K562 (cell line): Measurements from ENCODE around the gene CSDE1. TPM values are rescaled to one million over a fixed set of nuclear protein-coding genes. Genes with fewer than 3 reads are reported as not detected.

Experiments
- ATAC-seq: fragments of 200-7000 bp; cut with Tn5 transposase; 3 replicates; pipeline ENCODE4 v1.9.1; 2020; ENCODE audit warnings: moderate library complexity
- BruUV-seq: library from RNA; stranded (reverse); fragments of 400-500 nt; replicated peaks from 2 replicates; lab custom pipeline; 2021; lab: Mats Ljungman, UMichigan
- CTCF ChIA-PET: fragments of 300-600 bp; formaldehyde crosslinking; extraction: SDS; loops from one replicate; lab custom pipeline; 2021; ENCODE audit warnings: low intra/inter-chr PET ratio; lab: Yijun Ruan, JAX
- POLR2A ChIA-PET: fragments of 300-600, 350-650 bp; sonication (Branson Sonifier 250); formaldehyde crosslinking; extraction: SDS; loops from one replicate; lab custom pipeline; 2021; ENCODE audit warnings: antibody characterized with exemption, inconsistent platforms; lab: Yijun Ruan, JAX
- DNase-seq, 4 experiments: peaks; one replicate each; pipeline versions ENCODE4 v3.0.0 to v3.0.0-alpha.2; 2011 to 2018; ENCODE audit warnings: low spot score in 3 of 4, mixed read lengths in 3 of 4; ENCODE audit errors: extremely low read depth in 1 of 4
- FAIRE-seq: peaks from 2 replicates; lab custom pipeline; 2011; peaks lifted over from hg19 to GRCh38; lab: Jason Lieb, UNC
- H2AFZ ChIP-seq: 2 replicates; pipeline ENCODE4 v1.6.0; 2011; ENCODE audit warnings: low read depth, low read length, control low read depth, inconsistent platforms
- H3K27ac ChIP-seq: fragments of 200-600 bp; 3 replicates; pipeline ENCODE4 v1.8.0; 2011; ENCODE audit warnings: low read depth, mild to moderate bottlenecking, control low read depth, inconsistent platforms, low read length, moderate library complexity, mixed read lengths; ENCODE audit errors: extremely low read depth
- H3K27me3 ChIP-seq, 2 experiments: fragments of 300-600 bp in 1 of 2; 2 replicates in 1 of 2; 3 replicates in 1 of 2; pipeline versions ENCODE4 v1.6.0 to v1.8.0; 2011; ENCODE audit warnings: inconsistent platforms in 2 of 2, low read length in 2 of 2, mild to moderate bottlenecking in 1 of 2, mixed read lengths in 1 of 2, moderate library complexity in 1 of 2; ENCODE audit not compliant: control insufficient read depth in 2 of 2, insufficient read depth in 2 of 2
- H3K36me3 ChIP-seq: fragments of 300-600 bp; 3 replicates; pipeline ENCODE4 v1.8.0; 2011; ENCODE audit warnings: mild to moderate bottlenecking, low read length, inconsistent platforms; ENCODE audit not compliant: control insufficient read depth, insufficient read depth
- H3K4me1 ChIP-seq, 2 experiments: fragments of 200-600 bp in 1 of 2; replicated peaks in 1 of 2; 2 replicates in 1 of 2; 3 replicates in 1 of 2; pipeline versions ENCODE4 v1.5.1 to v1.8.0; 2011; ENCODE audit warnings: inconsistent platforms in 2 of 2, low read length in 2 of 2, mild to moderate bottlenecking in 1 of 2, mixed read lengths in 1 of 2, moderate library complexity in 1 of 2; ENCODE audit not compliant: control insufficient read depth in 2 of 2, insufficient read depth in 2 of 2
- H3K4me2 ChIP-seq: 2 replicates; pipeline ENCODE4 v1.6.1; 2011; ENCODE audit warnings: low read length, control low read depth, inconsistent platforms, mixed read lengths; ENCODE audit not compliant: insufficient read depth
- H3K4me3 ChIP-seq: fragments of 200-600 bp; sonication (generic), shearing (Covaris generic); 2 replicates; pipeline ENCODE4 v1.5.1; 2016; ENCODE audit warnings: control low read depth, inconsistent platforms
- H3K79me2 ChIP-seq: fragments of 200-600 bp; 3 replicates; pipeline ENCODE4 v1.8.0; 2011; ENCODE audit warnings: low read length, inconsistent platforms; ENCODE audit not compliant: control insufficient read depth, insufficient read depth
- H3K9ac ChIP-seq, 2 experiments: 2 replicates each; pipeline versions ENCODE4 v1.6.0 to v1.6.1; 2011; ENCODE audit warnings: low read depth in 2 of 2, low read length in 2 of 2, control low read depth in 1 of 2, inconsistent platforms in 1 of 2, mild to moderate bottlenecking in 1 of 2, mixed read lengths in 1 of 2; ENCODE audit not compliant: insufficient read depth in 1 of 2
- H3K9me1 ChIP-seq: one replicate; pipeline ENCODE4 v1.6.0; 2011; ENCODE audit warnings: inconsistent platforms, mild to moderate bottlenecking, low read length, moderate library complexity; ENCODE audit not compliant: control insufficient read depth, insufficient read depth
- H3K9me3 ChIP-seq: replicated peaks from 2 replicates; pipeline ENCODE4 v1.5.1; 2011; ENCODE audit warnings: low read depth, low read length, inconsistent platforms; ENCODE audit not compliant: control insufficient read depth, insufficient read depth
- H4K20me1 ChIP-seq: replicated peaks from 2 replicates; pipeline ENCODE4 v1.6.1; 2011; ENCODE audit warnings: low read length, inconsistent platforms, mixed read lengths; ENCODE audit not compliant: control insufficient read depth, insufficient read depth
- BACH1 ChIP-seq: fragments of 200-800 bp; sonication (Bioruptor generic); IDR thresholded peaks from 2 replicates; pipeline ENCODE4 v1.6.1; 2016; ENCODE audit warnings: missing genetic modification characterization, missing compliant biosample characterization
- CHD4 ChIP-seq: fragments of 200-600 bp; sonication (generic); IDR thresholded peaks from 3 replicates; pipeline ENCODE4 v1.6.1; 2012; ENCODE audit warnings: low read depth, mild to moderate bottlenecking, mixed read lengths, low read length, inconsistent platforms; ENCODE audit not compliant: insufficient read depth, insufficient replicate concordance, poor library complexity, severe bottlenecking
- ETV5 ChIP-seq: sonication (generic); formaldehyde crosslinking; IDR thresholded peaks from 2 replicates; pipeline ENCODE4 v1.4.0; 2020; ENCODE audit warnings: low read depth, mild to moderate bottlenecking, missing genetic modification reagents
- POU5F1 ChIP-seq: fragments of 150-350 bp; IDR thresholded peaks from 2 replicates; pipeline ENCODE4 v1.6.1; 2014; ENCODE audit warnings: borderline replicate concordance, low read length, low read depth, mild to moderate bottlenecking; ENCODE audit not compliant: partially characterized antibody
- RBFOX2 ChIP-seq: fragments of 200-400 bp; formaldehyde crosslinking; IDR thresholded peaks from 2 replicates; pipeline ENCODE4 v1.6.1; 2017; ENCODE audit warnings: low read depth, mild to moderate bottlenecking, low read length, moderate library complexity
- TCF15 ChIP-seq: fragments of 250-450 bp; sonication (Bioruptor Pico); IDR thresholded peaks from 2 replicates; pipeline ENCODE4 v1.8.0; 2022; ENCODE audit warnings: moderate library complexity, mild to moderate bottlenecking, inconsistent platforms
- ZNF511 ChIP-seq: sonication (generic); formaldehyde crosslinking; IDR thresholded peaks from 2 replicates; pipeline ENCODE4 v1.8.0; 2022; ENCODE audit warnings: mild to moderate bottlenecking, missing genetic modification reagents
- WGBS: fragments of 100-300 bp; shearing (Covaris generic); methylation state at CpG from one replicate; pipeline ENCODE4 v1.1.6; 2016; ENCODE audit warnings: low coverage, mixed read lengths; ENCODE audit not compliant: insufficient coverage; ENCODE audit errors: missing lambda C conversion rate; 5-methylcytosine and 5-hydroxymethylcytosine counted together
- in situ Hi-C: fragments of 300-500 bp; cut with MboI; formaldehyde crosslinking; loops from 4 replicates; pipeline ENCODE4 v1.15.0; 2018; ENCODE audit warnings: inconsistent platforms, mixed read lengths
- intact Hi-C: fragments of 100-400 bp; cut with micrococcal nuclease; formaldehyde crosslinking; loops from 2 replicates; pipeline ENCODE4 v1.14.2; 2022
- polyA plus RNA-seq, 8 experiments: library from polyadenylated mRNA; depleted of rRNA in 4 of 8; stranded (reverse) in 5 of 8; unstranded in 3 of 8; fragments of >200 nt; fragmentation: Nextera tagmentation in 2 of 8; fragmentation: Illumina TruSeq in 1 of 8; extraction: Ambion mirVana in 2 of 8; extraction: Trizol in 1 of 8; gene quantifications; 2 replicates each; pipeline versions ENCODE4 v1.2.1 to v1.2.3, GENCODE V29; 2011 to 2014; ENCODE audit warnings: inconsistent platforms in 1 of 8, missing spikeins in 1 of 8
- total RNA-seq, 7 experiments: library from RNA; depleted of rRNA in 6 of 7; stranded (reverse); fragments of >200 nt in 6 of 7; fragmentation: Illumina TruSeq in 2 of 7; extraction: Trizol in 2 of 7; gene quantifications; 2 replicates each; pipeline versions ENCODE4 v1.2.1 to v1.2.3, GENCODE V29; 2011 to 2021; ENCODE audit warnings: low replicate concordance in 1 of 7

The CSDE1 gene
- total and polyA plus RNA-seq, 9 of the 15 experiments (the other 6 are each of a cell fraction or from before 2014, with no cell fraction given), result 174 to 538 (median 403) TPM

DNA sequence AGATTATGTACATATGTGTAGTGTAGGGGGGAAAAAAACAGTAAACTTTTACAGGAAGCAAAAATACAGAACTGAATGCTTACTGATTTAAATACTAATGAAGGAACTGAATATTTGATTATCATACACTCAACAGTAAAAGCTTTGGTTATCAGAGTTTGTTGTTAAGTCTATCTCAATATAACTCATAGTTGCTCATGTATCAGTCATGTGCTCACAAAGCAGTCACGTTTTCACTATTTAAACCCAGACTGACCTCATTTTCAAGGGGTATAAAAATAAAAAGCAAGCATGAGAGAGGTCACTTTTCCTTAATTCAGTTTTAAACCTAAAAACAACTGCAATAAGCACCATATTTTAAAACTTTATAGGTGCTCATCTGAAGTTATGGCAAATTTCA lies 34.3 kb downstream of the CSDE1 start:
- no peak for TF ChIP-seq BACH1
- TF ChIP-seq ETV5 (CRISPR knock-in tag), result no peak
- TF ChIP-seq RBFOX2, result no peak
- TF ChIP-seq POU5F1, result no peak
- no peak for TF ChIP-seq ZNF511 (CRISPR knock-in tag)
- TF ChIP-seq CHD4, result no peak
- TF ChIP-seq TCF15 (CRISPR knock-in tag), result no peak
- no peak overlapping the region for H3K9ac ChIP-seq
- H3K9me1 ChIP-seq, result no peaks in the 10 kb centered on the region
- in situ Hi-C loops, result no loop called here
- DNase-seq (no peak), ATAC-seq (no peak), FAIRE-seq (no peak)
- H3K27me3 ChIP-seq, result no peaks in the 10 kb centered on the region
- intact Hi-C loops, result no loop called here
- H3K79me2 ChIP-seq, result no peaks in the 10 kb centered on the region
- BruUV-seq, result no TSS peak
- no peak overlapping the region for H3K4me2 ChIP-seq
- ChIA-PET POLR2A (interaction anchor here (0.8 to 1.2 kb wide), 2 partner anchors 9 to 22 kb away, joined by 3 read pairs; no protein-coding TSS in a partner anchor), CTCF (no interaction called here)
- 38% methylated on average over 1 of the region's 1 CpG for WGBS
- no peak overlapping the region for H3K27ac ChIP-seq
- H2AFZ ChIP-seq, result no peak overlapping the region
- no peaks in the 10 kb centered on the region for H3K9me3 ChIP-seq
- H3K36me3 ChIP-seq, result peaks cover 99% of the 10 kb centered on the region
- H4K20me1 ChIP-seq, result no peaks in the 10 kb centered on the region
- no peaks in the 10 kb centered on the region for H3K4me1 ChIP-seq
- no peak overlapping the region for H3K4me3 ChIP-seq
